T-helper 17 cell (primary cell): ENCODE measurements around the gene METTL2B. TPM values are rescaled to one million over a fixed set of nuclear protein-coding genes. Genes with fewer than 3 reads are reported as not detected.
"Not testable (repeated sequence)": the region's sequence is repeated elsewhere in the genome, so short reads cannot be mapped to it uniquely, and the experiment has no call there.

Source experiments
- ATAC-seq: fragments of 150-1000 bp; cut with Tn5 transposase; 2 replicates; pipeline ENCODE4 v1.10.0; 2021; ENCODE audit warnings: mild to moderate bottlenecking, moderate library complexity
- DNase-seq, 3 donors: peaks; one replicate each; pipeline versions ENCODE4 v3.0.0 to v3.0.0-alpha.2; 2020 to 2021
- H3K9me3 ChIP-seq: one replicate; pipeline ENCODE4 v1.7.0; 2013; ENCODE audit warnings: low read length, mild to moderate bottlenecking; ENCODE audit not compliant: control insufficient read depth, poor library complexity, severe bottlenecking
- H3K27ac Mint-ChIP-seq: one replicate; pipeline ENCODE4 v1.8.0; 2022; ENCODE audit warnings: mild to moderate bottlenecking, moderate library complexity, mixed read lengths
- H3K27me3 Mint-ChIP-seq: one replicate; pipeline ENCODE4 v1.8.0; 2022; ENCODE audit warnings: mixed read lengths
- H3K36me3 Mint-ChIP-seq: one replicate; pipeline ENCODE4 v1.8.0; 2022; ENCODE audit warnings: low read depth, mixed read lengths
- H3K4me1 Mint-ChIP-seq: one replicate; pipeline ENCODE4 v1.8.0; 2022; ENCODE audit warnings: mild to moderate bottlenecking, mixed read lengths
- H3K4me3 Mint-ChIP-seq: one replicate; pipeline ENCODE4 v1.8.0; 2022; ENCODE audit warnings: mild to moderate bottlenecking, moderate library complexity, mixed read lengths
- total RNA-seq, 4 donors: library from RNA in 2 of 4; stranded (reverse) in 2 of 4; gene quantifications; one replicate each; pipeline ENCODE4 v1.2.3 and lab custom pipeline; 2022 to 2026

Gene METTL2B
- total RNA-seq, 2 donors from 2014 or later: 15.8 to 19.9 TPM

DNA sequence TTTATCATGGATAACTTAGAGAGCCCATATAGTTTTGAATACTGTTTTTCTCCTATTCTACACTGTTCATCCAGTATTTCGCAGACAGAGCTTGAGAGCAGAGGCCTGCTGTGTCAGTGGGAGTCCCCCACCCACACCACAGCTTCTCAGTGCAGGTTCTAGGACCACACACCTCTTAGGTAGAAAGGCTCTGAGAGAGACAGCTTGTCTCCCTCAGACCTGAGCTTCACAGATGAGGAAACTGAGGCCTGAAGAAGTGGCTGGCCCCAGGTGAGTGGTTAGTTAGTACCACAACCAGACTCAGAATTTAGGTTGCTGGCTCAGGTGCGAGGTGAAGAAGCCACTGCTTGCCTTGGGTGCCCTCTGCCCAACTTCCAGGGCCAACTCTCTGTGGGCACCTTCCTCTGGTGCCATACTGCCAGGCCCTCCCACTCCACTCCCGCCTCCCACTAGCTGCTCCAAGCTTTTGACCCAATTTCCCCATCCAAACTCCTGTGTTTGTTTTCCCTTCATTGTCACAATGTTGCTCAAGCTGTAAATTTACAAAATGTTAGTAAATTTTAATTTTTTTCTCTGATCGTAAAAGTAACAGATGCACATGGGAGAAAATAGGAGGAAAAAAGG is 28.5 kb upstream of the METTL2B start:
- Mint-ChIP-seq H3K27me3 (no peaks in the 10 kb centered on the region), H3K36me3 (no peaks in the 10 kb centered on the region), H3K4me3 (no peak overlapping the region), H3K27ac (no peak overlapping the region), H3K4me1 (peaks cover 5% of the 10 kb centered on the region)
- H3K9me3 ChIP-seq: no peaks in the 10 kb centered on the region
- DNase-seq (no peak), ATAC-seq (no peak)

DNA sequence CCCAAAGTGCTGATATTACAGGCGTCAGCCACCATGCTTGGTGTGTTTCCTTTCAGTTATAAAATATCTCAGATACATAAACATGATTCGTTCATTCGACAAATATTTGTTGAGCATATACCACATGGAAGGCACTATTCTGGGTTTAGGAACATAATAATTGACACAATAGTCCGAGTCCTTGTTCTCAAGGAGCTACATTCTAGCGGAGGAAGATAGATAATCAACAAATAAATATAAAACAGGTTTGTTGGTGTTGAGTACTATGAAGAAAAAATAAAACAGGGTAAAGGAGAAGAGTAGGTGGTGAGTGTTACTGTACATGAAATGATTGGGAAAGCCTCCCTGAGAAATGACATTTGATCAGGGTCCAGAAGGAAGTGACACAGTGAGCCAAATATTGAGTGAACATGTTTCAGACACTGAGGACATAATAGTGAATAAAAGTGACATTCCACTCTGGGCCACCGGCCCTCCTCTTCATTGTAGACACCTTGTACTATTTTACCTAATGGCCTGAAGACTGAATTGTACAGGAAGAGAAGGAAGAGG is 27.7 kb upstream of the METTL2B start:
- no peaks in the 10 kb centered on the region for H3K9me3 ChIP-seq
- no peak for DNase-seq
- Mint-ChIP-seq H3K4me1 (peaks cover 5% of the 10 kb centered on the region), H3K36me3 (no peaks in the 10 kb centered on the region), H3K4me3 (no peak overlapping the region), H3K27ac (peak overlapping the region; percentile 67), H3K27me3 (no peaks in the 10 kb centered on the region)
- no peak for ATAC-seq

DNA sequence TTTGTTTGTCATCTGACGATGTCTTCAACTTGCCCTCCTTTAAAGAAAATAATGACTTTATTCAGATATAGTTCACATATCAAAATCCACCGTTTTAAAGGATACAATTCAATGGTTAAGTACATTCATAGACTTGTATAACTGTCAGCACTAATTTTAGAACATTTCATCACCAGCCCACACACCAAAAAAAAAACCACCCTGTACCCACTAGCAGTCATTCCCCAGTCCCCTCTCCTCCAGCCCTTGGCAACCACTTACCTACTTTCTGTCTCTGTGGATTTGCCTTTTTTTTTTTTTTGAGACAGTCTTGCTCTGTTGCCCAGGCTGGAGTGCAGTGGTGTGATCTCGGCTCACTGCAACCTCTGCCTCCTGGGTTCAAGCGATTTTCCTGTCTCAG is 26.1 kb upstream of the METTL2B start:
- H3K27me3 Mint-ChIP-seq: no peaks in the 10 kb centered on the region
- H3K27ac Mint-ChIP-seq: no peak overlapping the region
- H3K9me3 ChIP-seq: no peaks in the 10 kb centered on the region
- H3K36me3 Mint-ChIP-seq: no peaks in the 10 kb centered on the region
- no peak overlapping the region for H3K4me3 Mint-ChIP-seq
- H3K4me1 Mint-ChIP-seq: peaks cover 6% of the 10 kb centered on the region
- ATAC-seq: no peak
- DNase-seq: no peak

GRCh38 chr7:128450913-128451312 is 25.6 kb upstream of the METTL2B start:
- H3K27ac Mint-ChIP-seq: no peak overlapping the region

DNA sequence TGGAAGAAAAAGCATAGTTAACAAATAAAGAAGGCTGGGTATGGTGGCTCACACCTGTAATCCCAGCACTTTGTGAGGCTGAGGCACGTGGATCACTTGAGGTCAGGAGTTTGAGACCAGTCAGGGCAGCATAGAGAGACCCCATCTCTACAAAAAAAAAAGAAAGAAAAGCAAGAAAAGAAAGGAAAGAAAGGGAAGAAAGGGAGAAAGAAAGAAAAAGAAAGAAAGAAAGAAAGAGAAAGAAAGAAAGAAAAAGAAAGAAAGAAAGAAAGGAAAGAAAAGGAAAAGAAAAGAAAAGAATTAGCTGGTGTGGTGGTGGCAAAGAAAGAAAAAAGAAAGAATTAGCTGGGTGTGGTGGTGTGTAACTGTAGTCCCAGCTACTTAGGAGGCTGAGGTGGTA is 24.0 kb upstream of the METTL2B start:
- ATAC-seq (no peak), DNase-seq (no peak)
- H3K9me3 ChIP-seq: no peaks in the 10 kb centered on the region
- H3K36me3 Mint-ChIP-seq: no peaks in the 10 kb centered on the region
- peak overlapping the region; percentile 84 for H3K27ac Mint-ChIP-seq
- no peak overlapping the region for H3K4me3 Mint-ChIP-seq
- peaks cover 15% of the 10 kb centered on the region for H3K4me1 Mint-ChIP-seq
- no peaks in the 10 kb centered on the region for H3K27me3 Mint-ChIP-seq

More at GRCh38 chr7:128450913-128451312, 25.6 kb upstream of the METTL2B start:
- H3K4me1 Mint-ChIP-seq: peaks cover 9% of the 10 kb centered on the region
- ATAC-seq (no peak), DNase-seq (no peak)
- H3K9me3 ChIP-seq: no peaks in the 10 kb centered on the region
- no peaks in the 10 kb centered on the region for H3K27me3 Mint-ChIP-seq
- H3K4me3 Mint-ChIP-seq: no peak overlapping the region
- no peaks in the 10 kb centered on the region for H3K36me3 Mint-ChIP-seq

GRCh38 chr7:128453836-128454804 is 22.4 kb upstream of the METTL2B start:
- H3K27me3 Mint-ChIP-seq: no peaks in the 10 kb centered on the region
- H3K4me1 Mint-ChIP-seq: peaks cover 18% of the 10 kb centered on the region
- peak overlapping the region; percentile 85 for H3K27ac Mint-ChIP-seq
- H3K4me3 Mint-ChIP-seq: peak overlapping the region; percentile 39
- no peaks in the 10 kb centered on the region for H3K36me3 Mint-ChIP-seq
- no peaks in the 10 kb centered on the region for H3K9me3 ChIP-seq
- ATAC-seq: no peak
- DNase-seq: no peak

DNA sequence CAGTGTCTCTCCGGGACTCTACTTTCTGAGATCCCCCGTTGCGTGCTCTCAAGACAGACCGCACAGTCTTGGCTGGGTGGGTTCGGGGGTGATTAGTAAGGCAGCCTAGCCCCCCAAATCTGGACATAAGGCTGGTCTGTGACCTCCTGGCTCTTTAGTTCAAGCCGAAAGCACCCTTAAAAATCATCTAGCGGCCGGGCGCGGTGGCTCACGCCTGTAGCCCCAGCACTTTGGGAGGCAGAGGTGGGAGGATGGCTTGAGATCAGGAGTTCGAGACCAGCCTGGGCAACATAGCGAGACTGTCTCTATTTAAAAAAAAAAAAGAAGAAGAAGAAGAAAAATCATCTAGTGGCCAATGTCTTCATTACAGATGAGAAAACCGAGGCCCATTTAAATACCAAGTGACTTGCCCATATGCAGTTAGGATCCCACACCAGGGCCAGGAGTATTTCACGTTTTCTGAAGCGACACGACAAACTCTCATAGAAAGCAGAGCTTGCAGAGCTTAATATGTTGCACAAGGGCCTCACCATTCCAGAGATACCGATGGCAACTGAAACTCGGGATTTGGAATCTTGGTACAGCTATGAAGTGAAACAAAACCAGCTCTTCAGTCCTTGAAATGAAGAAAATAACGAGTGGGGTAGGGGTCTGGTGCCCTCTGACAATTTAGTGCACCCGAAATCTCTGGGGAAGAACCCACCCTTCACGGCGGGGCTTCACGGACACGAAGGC is 21.6 kb upstream of the METTL2B start:
- H3K4me3 Mint-ChIP-seq: peak overlapping the region; percentile 93
- H3K36me3 Mint-ChIP-seq: no peaks in the 10 kb centered on the region
- peaks cover 26% of the 10 kb centered on the region for H3K4me1 Mint-ChIP-seq
- no peak for DNase-seq
- ATAC-seq: no peak
- no peaks in the 10 kb centered on the region for H3K9me3 ChIP-seq
- peak overlapping the region; percentile 85 for H3K27ac Mint-ChIP-seq
- no peaks in the 10 kb centered on the region for H3K27me3 Mint-ChIP-seq

GRCh38 chr7:128455543-128456254 is 20.8 kb upstream of the METTL2B start, which contains the start of gene HILPDA:
HILPDA (plus strand) TSS chr7:128455878; CDS start chr7:128457269, 1,391 bp downstream.
- ATAC-seq: peak; percentile 92
- peak; percentile 93 to 96 (median 94) for DNase-seq
- Mint-ChIP-seq H3K4me3 (peak within 1 kb of the TSS; percentile 93), H3K36me3 (no peaks in the 10 kb centered on the region), H3K27me3 (no peaks in the 10 kb centered on the region), H3K4me1 (peaks cover 26% of the 10 kb centered on the region), H3K27ac (peak within 1 kb of the TSS; percentile 85)
- H3K9me3 ChIP-seq: no peaks in the 10 kb centered on the region

DNA sequence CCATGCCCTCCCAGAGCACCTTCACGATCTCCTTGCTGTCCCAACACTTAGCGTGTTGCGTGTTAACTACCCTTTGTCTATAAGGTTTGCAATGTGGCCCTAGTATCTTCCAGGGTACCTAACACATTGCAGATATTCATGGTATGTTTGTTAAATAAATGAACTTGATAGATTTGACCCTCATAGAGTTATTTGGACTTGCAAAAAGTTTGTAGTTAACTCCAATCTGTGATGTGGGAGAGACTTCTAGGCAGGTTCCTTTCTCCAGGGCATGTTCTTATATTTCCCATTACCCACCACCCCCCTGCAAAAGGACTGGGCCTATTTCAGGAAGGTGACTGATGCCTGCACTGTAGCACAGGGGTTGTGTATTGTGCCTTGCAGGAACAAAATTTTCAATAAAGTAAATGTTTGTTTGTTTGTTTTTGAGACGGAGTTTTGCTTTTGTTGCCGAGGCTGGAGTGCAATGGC is 20.3 kb upstream of the METTL2B start:
- Mint-ChIP-seq H3K27me3 (no peaks in the 10 kb centered on the region), H3K36me3 (no peaks in the 10 kb centered on the region), H3K4me3 (peak overlapping the region; percentile 93), H3K4me1 (peaks cover 26% of the 10 kb centered on the region), H3K27ac (peak overlapping the region; percentile 85)
- no peaks in the 10 kb centered on the region for H3K9me3 ChIP-seq
- no peak for DNase-seq
- no peak for ATAC-seq

GRCh38 chr7:128457385-128457784 is 19.2 kb upstream of the METTL2B start:
- H3K9me3 ChIP-seq, ATAC-seq, H3K27ac Mint-ChIP-seq, DNase-seq, H3K4me3 Mint-ChIP-seq, H3K27me3 Mint-ChIP-seq, H3K36me3 Mint-ChIP-seq: not testable (repeated sequence)
- peaks cover 26% of the 10 kb centered on the region for H3K4me1 Mint-ChIP-seq

- Mint-ChIP-seq H3K27me3 (no peaks in the 10 kb centered on the region), H3K36me3 (no peaks in the 10 kb centered on the region), H3K4me1 (peaks cover 23% of the 10 kb centered on the region), H3K27ac (no peak overlapping the region), H3K4me3 (no peak overlapping the region)
- ATAC-seq (no peak), DNase-seq (no peak)
- no peaks in the 10 kb centered on the region for H3K9me3 ChIP-seq
These were observed 17.6 kb upstream of the METTL2B start for GRCh38 chr7:128458956-128459355.

DNA sequence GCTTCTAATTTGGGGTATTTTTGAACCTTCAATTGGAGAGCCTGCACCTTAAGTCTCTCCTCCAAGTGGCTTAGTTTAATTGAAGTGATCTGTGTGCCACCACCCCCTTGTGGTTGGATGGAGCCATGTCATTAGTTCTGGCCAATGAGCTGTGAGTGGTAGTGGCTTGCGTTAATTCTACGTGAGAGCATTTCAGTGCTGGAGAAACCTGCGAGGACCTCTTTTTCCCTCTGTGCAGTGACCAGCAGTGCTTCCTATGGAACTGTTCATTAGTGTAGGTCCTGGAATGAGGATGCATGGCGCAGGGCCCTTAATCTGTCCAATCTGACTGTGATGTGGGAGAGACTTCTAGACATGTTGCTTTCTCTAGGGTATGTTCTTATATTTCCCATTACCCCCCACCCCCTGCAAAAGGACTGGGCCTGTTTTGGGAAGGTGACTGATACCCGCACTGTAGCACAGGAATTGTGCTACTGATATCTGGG is 17.1 kb upstream of the METTL2B start:
- Mint-ChIP-seq H3K36me3 (no peaks in the 10 kb centered on the region), H3K27me3 (no peaks in the 10 kb centered on the region), H3K4me3 (no peak overlapping the region), H3K4me1 (peaks cover 23% of the 10 kb centered on the region), H3K27ac (peak overlapping the region; percentile 51)
- no peaks in the 10 kb centered on the region for H3K9me3 ChIP-seq
- DNase-seq: peak; percentile 41 to 54 (median 50)
- ATAC-seq: peak; percentile 52
